HCT116 (cell line): ENCODE measurements around the gene TEK. TPM values are rescaled to one million over a fixed set of nuclear protein-coding genes. Genes with fewer than 3 reads are reported as not detected.

ENCODE experiments used
- ATAC-seq: fragments of 200-7000 bp; cut with Tn5 transposase; 2 replicates; pipeline ENCODE4 v1.9.1; 2020; ENCODE audit warnings: mild to moderate bottlenecking, moderate library complexity
- BruUV-seq: library from RNA; stranded (reverse); fragments of 400-500 nt; replicated peaks from 2 replicates; lab custom pipeline; 2021; lab: Mats Ljungman, UMichigan
- CTCF ChIA-PET: fragments of 300-600 bp; sonication (Branson Sonifier 250); formaldehyde crosslinking; loops from one replicate; lab custom pipeline; 2021; ENCODE audit warnings: antibody characterized with exemption; lab: Charles Lee
- POLR2A ChIA-PET: fragments of 300-600, 350-600 bp; sonication (Branson Sonifier 250); formaldehyde crosslinking; loops from one replicate; lab custom pipeline; 2021; ENCODE audit warnings: antibody characterized with exemption; lab: Charles Lee
- RAD21 ChIA-PET, 2 experiments: fragments of 300-600 bp; sonication (Branson Sonifier 250); formaldehyde crosslinking; loops; one replicate each; lab custom pipeline; 2023; ENCODE audit warnings: low total read pairs in 2 of 2; ENCODE audit not compliant: uncharacterized antibody in 2 of 2, unreplicated experiment in 2 of 2, low non-redundant PET in 1 of 2; lab: Charles Lee
- DNase-seq: peaks from one replicate; pipeline ENCODE4 v3.0.0-alpha.2; 2010; ENCODE audit warnings: low read depth, low spot score
- H2AFZ ChIP-seq: fragments of 200-600 bp; shearing (Covaris generic), sonication (generic); 2 replicates; pipeline ENCODE4 v1.6.1; 2017; ENCODE audit warnings: low read depth, mixed run types, mixed read lengths, antibody characterized with exemption, low read length; ENCODE audit not compliant: poor library complexity, severe bottlenecking
- H3K27ac ChIP-seq: 2 replicates; pipeline ENCODE4 v1.5.1; 2012; ENCODE audit warnings: low read depth, low read length
- H3K27me3 ChIP-seq: fragments of 200-600 bp; sonication (generic); 2 replicates; pipeline ENCODE4 v1.6.1; 2016; ENCODE audit warnings: mixed run types, low read length, mixed read lengths; ENCODE audit not compliant: insufficient read depth
- H3K36me3 ChIP-seq, 2 experiments: fragments of 200-500 bp in 1 of 2; fragments of 200-600 bp in 1 of 2; sonication (Bioruptor generic) in 1 of 2; sonication (generic) in 1 of 2; 2 replicates each; pipeline versions ENCODE4 v1.5.1 to v1.6.1; 2014 to 2016; ENCODE audit warnings: low read length in 2 of 2, inconsistent platforms in 1 of 2, mixed read lengths in 1 of 2, mixed run types in 1 of 2; ENCODE audit not compliant: insufficient read depth in 2 of 2, control insufficient read depth in 1 of 2
- H3K4me1 ChIP-seq, 2 experiments: fragments of 200-600 bp in 1 of 2; sonication (generic) in 1 of 2; 2 replicates each; pipeline versions ENCODE4 v1.5.1 to v1.6.1; 2012 to 2017; ENCODE audit warnings: low read length in 2 of 2, inconsistent platforms in 1 of 2, mild to moderate bottlenecking in 1 of 2, mixed read lengths in 1 of 2, mixed run types in 1 of 2, moderate library complexity in 1 of 2; ENCODE audit not compliant: insufficient read depth in 2 of 2, control insufficient read depth in 1 of 2
- H3K4me2 ChIP-seq: fragments of 200-600 bp; sonication (generic); 2 replicates; pipeline ENCODE4 v1.6.1; 2017; ENCODE audit warnings: mixed run types, low read length, mixed read lengths
- H3K4me3 ChIP-seq, 2 experiments: fragments of 200-600 bp in 1 of 2; sonication (generic) in 1 of 2; replicated peaks in 1 of 2; 2 replicates each; pipeline ENCODE4 v1.5.1; 2011 to 2016; ENCODE audit warnings: low read length in 2 of 2, control low read depth in 1 of 2, low read depth in 1 of 2, mild to moderate bottlenecking in 1 of 2, mixed read lengths in 1 of 2, mixed run types in 1 of 2
- H3K79me2 ChIP-seq: fragments of 200-600 bp; sonication (generic); 2 replicates; pipeline ENCODE4 v1.6.1; 2017; ENCODE audit warnings: mild to moderate bottlenecking, mixed run types, low read length, moderate library complexity, mixed read lengths; ENCODE audit not compliant: insufficient read depth
- H3K9ac ChIP-seq: fragments of 200-600 bp; sonication (generic); 2 replicates; pipeline ENCODE4 v1.6.1; 2016; ENCODE audit warnings: low read length, mixed read lengths
- H3K9me2 ChIP-seq: fragments of 200-600 bp; sonication (generic), shearing (Covaris generic); 2 replicates; pipeline ENCODE4 v1.6.1; 2017; ENCODE audit warnings: mixed run types, mild to moderate bottlenecking, moderate library complexity; ENCODE audit not compliant: insufficient read depth
- H3K9me3 ChIP-seq, 2 experiments: fragments of 200-500 bp in 1 of 2; fragments of 200-600 bp in 1 of 2; sonication (Bioruptor generic) in 1 of 2; sonication (generic) in 1 of 2; 2 replicates each; pipeline ENCODE4 v1.6.1; 2014 to 2017; ENCODE audit warnings: low read length in 2 of 2, mixed read lengths in 2 of 2, inconsistent platforms in 1 of 2, low read depth in 1 of 2, mild to moderate bottlenecking in 1 of 2, mixed run types in 1 of 2, moderate library complexity in 1 of 2; ENCODE audit not compliant: control insufficient read depth in 1 of 2, insufficient read depth in 1 of 2
- H4K20me1 ChIP-seq: fragments of 200-600 bp; sonication (generic), shearing (Covaris generic); 2 replicates; pipeline ENCODE4 v1.6.1; 2017; ENCODE audit warnings: mixed run types, mild to moderate bottlenecking, moderate library complexity; ENCODE audit not compliant: insufficient read depth
- CBX3 ChIP-seq: IDR thresholded peaks from 2 replicates; pipeline ENCODE4 v1.6.1; 2012; ENCODE audit warnings: low read depth
- CEBPB ChIP-seq: IDR thresholded peaks from 2 replicates; pipeline ENCODE4 v1.6.1; 2012; ENCODE audit warnings: low read depth
- EGR1 ChIP-seq: IDR thresholded peaks from 2 replicates; pipeline ENCODE4 v1.6.1; 2012; ENCODE audit warnings: low read depth
- ELF1 ChIP-seq: IDR thresholded peaks from 2 replicates; pipeline ENCODE4 v1.6.1; 2012; ENCODE audit warnings: low read depth, borderline replicate concordance
- POLR2A ChIP-seq: IDR thresholded peaks from 2 replicates; pipeline ENCODE4 v1.7.0; 2011; ENCODE audit warnings: borderline replicate concordance; ENCODE audit not compliant: insufficient read depth, insufficient read length; ENCODE audit errors: extremely low read depth
- RAD21 ChIP-seq: IDR thresholded peaks from 2 replicates; pipeline ENCODE4 v1.6.1; 2012; ENCODE audit warnings: low read depth, mild to moderate bottlenecking
- SP1 ChIP-seq: IDR thresholded peaks from 2 replicates; pipeline ENCODE4 v1.6.1; 2012; ENCODE audit warnings: low read depth
- SRF ChIP-seq: IDR thresholded peaks from 2 replicates; pipeline ENCODE4 v1.6.1; 2012; ENCODE audit warnings: low read depth
- YY1 ChIP-seq: IDR thresholded peaks from 2 replicates; pipeline ENCODE4 v1.6.1; 2011; ENCODE audit warnings: low read length, low read depth, moderate library complexity, mild to moderate bottlenecking; ENCODE audit not compliant: insufficient replicate concordance; ENCODE audit errors: extremely low read depth
- intact Hi-C: fragments of 100-400 bp; cut with micrococcal nuclease; formaldehyde crosslinking; loops from 2 replicates; pipeline ENCODE4 v1.10.0; 2022
- total RNA-seq: library from RNA; stranded (reverse); gene quantifications from one replicate; pipeline ENCODE4 v1.2.1, GENCODE V29; 2021; ENCODE audit not compliant: unreplicated experiment
- TF ChIP-seq, protein P1 (sequence below), 3 experiments: fragments of 200-600 bp in 1 of 3; sonication (generic) in 1 of 3; IDR thresholded peaks in 2 of 3; conservative IDR thresholded peaks in 1 of 3; 2 replicates each; pipeline ENCODE4 v1.5.1; 2012 to 2017; ENCODE audit warnings: low read depth in 2 of 3, low read length in 2 of 3, antibody characterized with exemption in 1 of 3, borderline replicate concordance in 1 of 3, control low read depth in 1 of 3, mild to moderate bottlenecking in 1 of 3, mixed read lengths in 1 of 3, mixed run types in 1 of 3, moderate library complexity in 1 of 3; ENCODE audit not compliant: insufficient read depth in 1 of 3

TEK gene
- total RNA-seq, 1 experiment from 2014 or later, result 0.15 TPM

- intact Hi-C loops, result loop anchor here (5.0 kb wide), 1 partner anchor 138 kb away; no protein-coding TSS in a partner anchor
- ChIA-PET POLR2A (no interaction called here), CTCF (interaction anchor here (0.9 to 1.1 kb wide), 2 partner anchors 7 to 15 kb away, joined by 3 to 4 read pairs; no protein-coding TSS in a partner anchor), RAD21 (no interaction called here)
- TF ChIP-seq EGR1 (no peak), ELF1 (no peak), SRF (no peak), YY1 (no peak), SP1 (no peak), CEBPB (no peak), POLR2A (no peak), CBX3 (no peak), RAD21 (0 out of 2 replicates have a peak, but pooled peaks have one; percentile 9)
- TF ChIP-seq, protein P1, sequence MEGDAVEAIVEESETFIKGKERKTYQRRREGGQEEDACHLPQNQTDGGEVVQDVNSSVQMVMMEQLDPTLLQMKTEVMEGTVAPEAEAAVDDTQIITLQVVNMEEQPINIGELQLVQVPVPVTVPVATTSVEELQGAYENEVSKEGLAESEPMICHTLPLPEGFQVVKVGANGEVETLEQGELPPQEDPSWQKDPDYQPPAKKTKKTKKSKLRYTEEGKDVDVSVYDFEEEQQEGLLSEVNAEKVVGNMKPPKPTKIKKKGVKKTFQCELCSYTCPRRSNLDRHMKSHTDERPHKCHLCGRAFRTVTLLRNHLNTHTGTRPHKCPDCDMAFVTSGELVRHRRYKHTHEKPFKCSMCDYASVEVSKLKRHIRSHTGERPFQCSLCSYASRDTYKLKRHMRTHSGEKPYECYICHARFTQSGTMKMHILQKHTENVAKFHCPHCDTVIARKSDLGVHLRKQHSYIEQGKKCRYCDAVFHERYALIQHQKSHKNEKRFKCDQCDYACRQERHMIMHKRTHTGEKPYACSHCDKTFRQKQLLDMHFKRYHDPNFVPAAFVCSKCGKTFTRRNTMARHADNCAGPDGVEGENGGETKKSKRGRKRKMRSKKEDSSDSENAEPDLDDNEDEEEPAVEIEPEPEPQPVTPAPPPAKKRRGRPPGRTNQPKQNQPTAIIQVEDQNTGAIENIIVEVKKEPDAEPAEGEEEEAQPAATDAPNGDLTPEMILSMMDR (IDR thresholded peaks at IDR 0.05 in 2 of 3, conservative IDR thresholded peaks at IDR 0.05 in 1 of 3; ENCODE audit: borderline replicate concordance in 1 of 3, insufficient read depth in 1 of 3, low read depth in 2 of 3, low read length in 2 of 3), result peak in 2 of 3 experiments; percentile 52 to 55; a peak in 4 of 6 replicates
- no peak for DNase-seq
- H2AFZ ChIP-seq, result no peak overlapping the region
- no peak overlapping the region for H3K4me2 ChIP-seq
- H3K79me2 ChIP-seq, result no peaks in the 10 kb centered on the region
- peak; percentile 98 for ATAC-seq
- no peaks in the 10 kb centered on the region for H3K9me3 ChIP-seq
- H4K20me1 ChIP-seq, result no peaks in the 10 kb centered on the region
- no peak overlapping the region for H3K27ac ChIP-seq
- no TSS peak for BruUV-seq
- no peaks in the 10 kb centered on the region; a peak in 1 of 4 replicates for H3K4me1 ChIP-seq
- H3K27me3 ChIP-seq, result no peaks in the 10 kb centered on the region
- H3K36me3 ChIP-seq, result no peaks in the 10 kb centered on the region
- H3K9me2 ChIP-seq, result no peaks in the 10 kb centered on the region
- no peak overlapping the region for H3K9ac ChIP-seq
- H3K4me3 ChIP-seq, result no peak overlapping the region
These were observed 56.6 kb downstream of the TEK start for GRCh38 chr9:27165670-27166069.
